HL-60/S4 (cell line): ENCODE measurements around the gene MYZAP.

Experiments
- in situ Hi-C: fragments of 300-500 bp; cut with MboI; formaldehyde crosslinking; loops from 2 replicates; pipeline ENCODE4 v1.14.3; 2022; ENCODE audit warnings: low sequenced_read_pairs

The MYZAP gene

DNA sequence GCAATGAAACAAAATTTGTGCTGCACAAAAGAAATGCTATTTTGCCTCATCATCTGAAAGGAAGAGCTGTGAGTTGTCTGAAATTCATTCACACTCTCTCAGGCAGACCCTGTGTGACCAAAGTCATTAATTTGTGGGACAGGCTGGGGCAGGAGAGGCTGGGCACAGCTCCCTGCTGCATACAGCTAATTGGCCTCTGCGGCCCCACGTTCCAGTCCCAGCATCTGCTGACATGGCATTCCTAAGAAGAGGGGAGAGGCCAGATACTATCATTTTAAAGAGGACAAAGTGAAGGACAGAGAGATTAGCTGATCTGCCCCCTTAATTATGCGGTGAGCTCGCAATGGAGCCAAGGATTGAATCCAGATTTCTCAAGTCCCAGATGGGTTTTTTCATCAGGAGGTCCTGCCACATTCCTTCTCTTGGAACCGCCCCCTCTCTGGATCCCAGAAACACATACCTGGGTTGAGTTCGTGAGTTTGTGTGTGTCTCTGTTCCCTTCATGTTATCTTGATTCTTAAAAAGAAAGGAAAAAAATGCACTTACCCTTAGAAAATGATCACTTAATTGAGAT is 139.9 kb downstream of the MYZAP start:
- in situ Hi-C loops, result no loop called here

DNA sequence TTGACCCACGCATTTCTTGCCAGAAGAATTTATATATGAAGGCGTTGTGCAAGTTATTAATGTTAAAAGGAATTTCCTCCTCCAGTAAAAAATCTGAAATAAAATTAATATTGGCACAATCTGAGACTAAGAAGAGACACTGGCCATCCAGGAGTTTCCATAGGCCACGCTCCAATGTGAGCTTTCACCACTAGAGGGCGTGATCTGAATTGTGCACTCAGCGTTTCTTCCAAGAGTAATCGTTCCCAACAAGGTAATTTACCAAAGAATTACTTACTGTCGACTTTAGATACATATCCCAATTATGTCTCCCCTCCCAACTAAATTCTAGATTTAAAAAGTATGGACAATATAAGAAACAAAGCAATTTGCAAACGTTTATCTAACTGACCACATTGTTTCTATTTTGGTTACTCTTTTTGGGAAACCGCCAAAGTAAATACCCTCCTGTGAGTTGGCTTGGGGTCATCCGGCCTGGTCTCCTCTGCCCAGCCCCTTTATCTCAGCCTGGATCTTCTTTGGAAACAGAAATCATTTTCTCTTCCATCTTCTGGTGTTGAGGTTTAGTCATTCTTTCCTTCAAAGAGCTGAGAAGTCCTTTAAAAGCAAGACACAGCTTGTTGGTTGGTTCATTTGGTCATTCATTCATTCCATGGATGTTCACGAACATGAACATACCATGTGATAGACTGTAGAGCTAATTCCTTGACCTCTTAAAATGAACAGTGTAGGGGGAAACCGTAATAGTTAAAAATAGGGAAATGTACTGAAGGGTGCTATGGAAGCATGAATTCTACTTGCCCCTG is 141.0 kb downstream of the MYZAP start:
- in situ Hi-C loops, result no loop called here

DNA sequence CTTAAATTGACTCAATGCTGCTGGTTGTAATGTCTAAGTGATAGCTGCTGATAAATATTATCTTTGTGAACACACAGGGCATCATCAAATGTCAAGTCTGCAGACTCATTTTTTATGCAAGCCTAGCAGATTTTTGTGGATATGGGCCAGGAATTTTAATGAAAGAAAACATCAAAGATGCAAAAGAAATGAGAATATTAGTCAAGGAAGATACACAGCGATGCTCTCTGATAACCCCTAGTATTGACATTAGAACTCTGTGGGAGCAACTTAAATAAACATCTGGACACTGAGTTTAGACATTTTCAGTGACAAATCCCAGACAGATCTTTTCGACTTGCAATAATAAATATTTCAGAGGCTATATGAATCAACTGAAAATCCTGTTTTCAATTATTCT is 143.2 kb downstream of the MYZAP start:
- in situ Hi-C loops, result no loop called here
